Globus pallidus (tissue), 1 donor: ENCODE results near the gene ADAT3.
A peak's percentile ranks its signal among the peaks of the same experiment; 100 is the strongest.
"Not testable (repeated sequence)": the region's sequence is repeated elsewhere in the genome, so short reads cannot be mapped to it uniquely, and the experiment has no call there.

ENCODE experiments used
- DNase-seq: peaks from one replicate; pipeline ENCODE4 v3.0.0-alpha.2; 2015; ENCODE audit warnings: low spot score

Gene ADAT3

GRCh38 chr19:1882786-1883692 lies 22.2 kb upstream of the ADAT3 start:
- peak; percentile 51 for DNase-seq

GRCh38 chr19:1883784-1884183 lies 21.4 kb upstream of the ADAT3 start:
- DNase-seq, result no peak

GRCh38 chr19:1884291-1884718 lies 20.9 kb upstream of the ADAT3 start:
- DNase-seq, result no peak

GRCh38 chr19:1884719-1885334 lies 20.4 kb upstream of the ADAT3 start:
- no peak for DNase-seq

- peak; percentile 92 for DNase-seq
Observed at GRCh38 chr19:1885398-1886119, 19.6 kb upstream of the ADAT3 start, which contains the start of gene ABHD17A. TSS of gene ABHD17A (minus strand) at chr19:1885496. CDS start at chr19:1881566, 3,930 bp downstream.

- DNase-seq, result not testable (repeated sequence)
Observed at GRCh38 chr19:1886360-1886759, 18.8 kb upstream of the ADAT3 start.

GRCh38 chr19:1888385-1888784 lies 16.8 kb upstream of the ADAT3 start:
- no peak for DNase-seq

GRCh38 chr19:1889907-1890306 lies 15.3 kb upstream of the ADAT3 start:
- no peak for DNase-seq

- no peak for DNase-seq
Observed at GRCh38 chr19:1893791-1894190, 11.4 kb upstream of the ADAT3 start.

- DNase-seq, result no peak
Observed at GRCh38 chr19:1896508-1896907, 8.7 kb upstream of the ADAT3 start.

- DNase-seq, result no peak
Observed at GRCh38 chr19:1901940-1902404, 3.2 kb upstream of the ADAT3 start.

GRCh38 chr19:1902923-1903322 lies 2.3 kb upstream of the ADAT3 start:
- no peak for DNase-seq

GRCh38 chr19:1904860-1905109 lies 414 bp upstream of the ADAT3 start:
- DNase-seq, result no peak

GRCh38 chr19:1905863-1906375 lies 720 bp downstream of the ADAT3 start:
- no peak for DNase-seq

GRCh38 chr19:1906985-1907562 lies 1.9 kb downstream of the ADAT3 start:
- DNase-seq, result no peak

- DNase-seq, result peak; percentile 68
Observed at GRCh38 chr19:1907563-1908363, 2.6 kb downstream of the ADAT3 start.

- no peak for DNase-seq
Observed at GRCh38 chr19:1908364-1908678, 3.1 kb downstream of the ADAT3 start.

- no peak for DNase-seq
Observed at GRCh38 chr19:1909761-1910080, 4.5 kb downstream of the ADAT3 start.

- DNase-seq, result peak; percentile 31
Observed at GRCh38 chr19:1910177-1910576, 5.0 kb downstream of the ADAT3 start.

- DNase-seq, result no peak
Observed at GRCh38 chr19:1911098-1911497, 5.9 kb downstream of the ADAT3 start.

GRCh38 chr19:1911995-1912394 lies 6.8 kb downstream of the ADAT3 start:
- no peak for DNase-seq
